Muscle of arm (tissue), 12 donors: Measurements from ENCODE around the gene LCNL1. TPM values are rescaled to one million over a fixed set of nuclear protein-coding genes. Genes with fewer than 3 reads are reported as not detected.

Experiments
- polyA plus RNA-seq, 12 donors: library from polyadenylated mRNA; unstranded; fragments of 120-200 nt; gene quantifications; one replicate each; pipeline ENCODE4 v1.2.1, GENCODE V29; 2013; ENCODE audit not compliant: insufficient read length in 12 of 12

LCNL1 gene
- polyA plus RNA-seq, 12 donors: 0.19 to 0.74 (median 0.54) TPM; not detected in 2

Other genes starting within 250 kb of the LCNL1 start
- 10 to 100 TPM in 1 of 12 donors, 1 to 10 TPM in 10, not detected in 1; 2.0 to 21.3 (median 7.1) TPM for gene LCN10, start 240.1 kb upstream of the LCNL1 start, polyA plus RNA-seq
- gene LCN6, start 234.5 kb upstream of the LCNL1 start, polyA plus RNA-seq: under 1 TPM in 2 of 12 donors, not detected in 10; 0.21 to 0.40 TPM
- gene LCN8, start 224.8 kb upstream of the LCNL1 start, polyA plus RNA-seq: 10 to 100 TPM in 1 of 12 donors, 1 to 10 TPM in 8, under 1 TPM in 1, not detected in 2; 0.48 to 10.9 (median 4.1) TPM
- gene LCN15, start 218.5 kb upstream of the LCNL1 start, polyA plus RNA-seq: 1 to 10 TPM in 1 of 12 donors, under 1 TPM in 9, not detected in 2; 0.20 to 1.1 (median 0.44) TPM
- gene TMEM141, start 191.6 kb upstream of the LCNL1 start, polyA plus RNA-seq: 100 to 1,000 TPM in 1 of 12 donors, 10 to 100 TPM in 10, not detected in 1; 26.7 to 128 (median 30.8) TPM
- gene CCDC183, start 186.7 kb upstream of the LCNL1 start, polyA plus RNA-seq: 1 to 10 TPM in 9 of 12 donors, under 1 TPM in 1, not detected in 2; 0.71 to 3.7 (median 2.7) TPM
- gene RABL6, start 175.0 kb upstream of the LCNL1 start, polyA plus RNA-seq: 10 to 100 TPM in 11 of 12 donors, not detected in 1; 40.9 to 81.7 (median 48.7) TPM
- gene AJM1, start 140.5 kb upstream of the LCNL1 start, polyA plus RNA-seq: 1 to 10 TPM in 10 of 12 donors, under 1 TPM in 1, not detected in 1; 0.93 to 7.0 (median 1.5) TPM
- 100 to 1,000 TPM in 2 of 12 donors, 10 to 100 TPM in 9, not detected in 1; 60.3 to 100 (median 73.7) TPM for gene PHPT1, start 133.6 kb upstream of the LCNL1 start, polyA plus RNA-seq
- gene MAMDC4, start 130.6 kb upstream of the LCNL1 start, polyA plus RNA-seq: 100 to 1,000 TPM in 1 of 12 donors, 1 to 10 TPM in 10, not detected in 1; 2.7 to 131 (median 3.9) TPM
- 100 to 1,000 TPM in 11 of 12 donors, not detected in 1; 262 to 391 (median 299) TPM for gene EDF1, start 116.7 kb upstream of the LCNL1 start, polyA plus RNA-seq
- 10 to 100 TPM in 5 of 12 donors, 1 to 10 TPM in 6, not detected in 1; 7.1 to 15.5 (median 9.1) TPM for gene TRAF2, start 96.5 kb upstream of the LCNL1 start, polyA plus RNA-seq
- 10 to 100 TPM in 11 of 12 donors, not detected in 1; 26.2 to 46.7 (median 30.6) TPM for gene FBXW5, start 38.3 kb upstream of the LCNL1 start, polyA plus RNA-seq
- 1 to 10 TPM in 1 of 12 donors, under 1 TPM in 7, not detected in 4; 0.27 to 1.2 (median 0.48) TPM for gene C8G, start 37.8 kb upstream of the LCNL1 start, polyA plus RNA-seq
- gene LCN12, start 30.7 kb upstream of the LCNL1 start, polyA plus RNA-seq: 1 to 10 TPM in 5 of 12 donors, under 1 TPM in 4, not detected in 3; 0.23 to 1.4 (median 1.1) TPM
- gene PTGDS, start 5.5 kb upstream of the LCNL1 start, polyA plus RNA-seq: 10 to 100 TPM in 6 of 12 donors, 1 to 10 TPM in 4, not detected in 2; 5.3 to 30.3 (median 13.6) TPM
- gene PAXX, start 9.4 kb downstream of the LCNL1 start, polyA plus RNA-seq: 10 to 100 TPM in 11 of 12 donors, not detected in 1; 15.5 to 51.6 (median 19.6) TPM
- 10 to 100 TPM in 1 of 12 donors, 1 to 10 TPM in 2, under 1 TPM in 6, not detected in 3; 0.23 to 26.6 (median 0.49) TPM for gene CLIC3, start 13.6 kb downstream of the LCNL1 start, polyA plus RNA-seq
- gene ABCA2, start 45.2 kb downstream of the LCNL1 start, polyA plus RNA-seq: 10 to 100 TPM in 11 of 12 donors, not detected in 1; 10.1 to 28.9 (median 13.0) TPM
- under 1 TPM in 3 of 12 donors, not detected in 9; 0.05 to 0.45 (median 0.08) TPM for gene FUT7, start 49.1 kb downstream of the LCNL1 start, polyA plus RNA-seq
- gene NPDC1, start 63.2 kb downstream of the LCNL1 start, polyA plus RNA-seq: 10 to 100 TPM in 11 of 12 donors, not detected in 1; 26.6 to 48.0 (median 30.3) TPM
- gene ENTPD2, start 71.1 kb downstream of the LCNL1 start, polyA plus RNA-seq: 10 to 100 TPM in 7 of 12 donors, 1 to 10 TPM in 4, not detected in 1; 8.6 to 21.8 (median 12.8) TPM
- gene SAPCD2, start 87.6 kb downstream of the LCNL1 start, polyA plus RNA-seq: 1 to 10 TPM in 11 of 12 donors, not detected in 1; 2.0 to 8.0 (median 3.3) TPM
- 1 to 10 TPM in 10 of 12 donors, not detected in 2; 1.4 to 3.8 (median 1.8) TPM for gene UAP1L1, start 94.5 kb downstream of the LCNL1 start, polyA plus RNA-seq
- gene MAN1B1, start 104.0 kb downstream of the LCNL1 start, polyA plus RNA-seq: 10 to 100 TPM in 11 of 12 donors, not detected in 1; 34.2 to 65.1 (median 37.7) TPM
- gene DPP7, start 131.7 kb downstream of the LCNL1 start, polyA plus RNA-seq: 10 to 100 TPM in 11 of 12 donors, not detected in 1; 16.7 to 86.0 (median 23.7) TPM
- under 1 TPM in 4 of 12 donors, not detected in 8; 0.09 to 0.84 (median 0.14) TPM for gene GRIN1, start 156.2 kb downstream of the LCNL1 start, polyA plus RNA-seq
- gene LRRC26, start 187.1 kb downstream of the LCNL1 start, polyA plus RNA-seq: not detected
- gene TMEM210, start 189.1 kb downstream of the LCNL1 start, polyA plus RNA-seq: not detected
- gene ANAPC2, start 205.6 kb downstream of the LCNL1 start, polyA plus RNA-seq: 10 to 100 TPM in 11 of 12 donors, not detected in 1; 21.1 to 36.5 (median 30.4) TPM
- gene SSNA1, start 205.7 kb downstream of the LCNL1 start, polyA plus RNA-seq: 10 to 100 TPM in 11 of 12 donors, not detected in 1; 36.2 to 86.3 (median 45.8) TPM
- gene TPRN, start 217.7 kb downstream of the LCNL1 start, polyA plus RNA-seq: 10 to 100 TPM in 2 of 12 donors, 1 to 10 TPM in 9, not detected in 1; 4.2 to 10.4 (median 7.9) TPM
- 10 to 100 TPM in 11 of 12 donors, not detected in 1; 20.7 to 39.2 (median 31.1) TPM for gene TMEM203, start 222.7 kb downstream of the LCNL1 start, polyA plus RNA-seq
- 10 to 100 TPM in 2 of 12 donors, 1 to 10 TPM in 9, not detected in 1; 4.9 to 13.3 (median 6.9) TPM for gene NDOR1, start 222.7 kb downstream of the LCNL1 start, polyA plus RNA-seq
- gene RNF208, start 239.2 kb downstream of the LCNL1 start, polyA plus RNA-seq: 1 to 10 TPM in 10 of 12 donors, not detected in 2; 1.7 to 7.1 (median 2.3) TPM
- gene CYSRT1, start 242.2 kb downstream of the LCNL1 start, polyA plus RNA-seq: 1 to 10 TPM in 9 of 12 donors, under 1 TPM in 1, not detected in 2; 0.91 to 3.2 (median 2.1) TPM
- gene RNF224, start 244.5 kb downstream of the LCNL1 start, polyA plus RNA-seq: 1 to 10 TPM in 7 of 12 donors, under 1 TPM in 3, not detected in 2; 0.66 to 2.9 (median 1.3) TPM
- 1 to 10 TPM in 6 of 12 donors, under 1 TPM in 4, not detected in 2; 0.43 to 1.6 (median 1.0) TPM for gene SLC34A3, start 247.9 kb downstream of the LCNL1 start, polyA plus RNA-seq